Activated CD4-positive, alpha-beta T cell treated with anti-CD3 and anti-CD28 coated beads for 36 hours (primary cell): ENCODE results near the gene UBE2L6. TPM values are rescaled to one million over a fixed set of nuclear protein-coding genes. Genes with fewer than 3 reads are reported as not detected.

Experiments used
- ATAC-seq: fragments of 200-7000 bp; cut with Tn5 transposase; one replicate; pipeline ENCODE4 v1.10.0; 2021; ENCODE audit warnings: mild to moderate bottlenecking, moderate library complexity
- CTCF ChIA-PET: fragments of 350-600 bp; sonication (Branson Sonifier 250); formaldehyde crosslinking; loops from one replicate; lab custom pipeline; 2021; ENCODE audit warnings: antibody characterized with exemption; lab: Charles Lee
- POLR2A ChIA-PET: fragments of 350-600 bp; sonication (Branson Sonifier 250); formaldehyde crosslinking; loops from one replicate; lab custom pipeline; 2021; ENCODE audit warnings: antibody characterized with exemption, inconsistent platforms; lab: Charles Lee
- DNase-seq: peaks from one replicate; pipeline ENCODE4 v3.0.0-alpha.2; 2020
- H3K27ac Mint-ChIP-seq: one replicate; pipeline ENCODE4 v1.8.0; 2021; ENCODE audit warnings: mixed read lengths
- H3K27me3 Mint-ChIP-seq: one replicate; pipeline ENCODE4 v1.8.0; 2021; ENCODE audit warnings: mixed read lengths
- H3K36me3 Mint-ChIP-seq: one replicate; pipeline ENCODE4 v1.8.0; 2021; ENCODE audit warnings: low read depth, mixed read lengths
- H3K4me1 Mint-ChIP-seq: one replicate; pipeline ENCODE4 v1.8.0; 2021; ENCODE audit warnings: mixed read lengths
- H3K4me3 Mint-ChIP-seq: one replicate; pipeline ENCODE4 v1.8.0; 2021; ENCODE audit warnings: mild to moderate bottlenecking, moderate library complexity, mixed read lengths
- H3K9me3 Mint-ChIP-seq: one replicate; pipeline ENCODE4 v1.8.0; 2021; ENCODE audit warnings: low read depth, mixed read lengths
- intact Hi-C, 2 experiments: fragments of 100-400 bp; cut with DNase I in 1 of 2; cut with micrococcal nuclease in 1 of 2; formaldehyde crosslinking; loops; one replicate each; pipeline versions ENCODE4 v1.14.2 to v1.15.1; 2022 to 2024; cut with DNase I, micrococcal nuclease
- total RNA-seq, 2 experiments: library from RNA; stranded (reverse); gene quantifications; one replicate each; pipeline ENCODE4 v1.2.3, GENCODE V29; 2021

UBE2L6 gene
- total RNA-seq, 2 experiments from 2014 or later: 179 to 252 TPM

GRCh38 chr11:57501953-57502352 lies 65.5 kb downstream of the UBE2L6 start:
- POLR2A ChIA-PET: interaction anchor here (0.9 kb wide), 1 partner anchor 8 kb away, joined by 3 read pairs; no protein-coding TSS in a partner anchor
- Mint-ChIP-seq H3K9me3 (no peaks in the 10 kb centered on the region), H3K36me3 (peaks cover 29% of the 10 kb centered on the region), H3K27me3 (no peaks in the 10 kb centered on the region), H3K4me3 (no peak overlapping the region), H3K27ac (no peak overlapping the region), H3K4me1 (no peaks in the 10 kb centered on the region)
- CTCF ChIA-PET: interaction anchor here (0.7 to 2.6 kb wide), 8 partner anchors 8 to 42 kb away, joined by 3 to 19 read pairs (median 5); partner anchors contain the start of gene RTN4RL2
- intact Hi-C loops: no loop called here
- ATAC-seq (no peak), DNase-seq (no peak)

Other genes with a start within 250 kb of the UBE2L6 start
- gene TNKS1BP1, start 242.7 kb downstream of the UBE2L6 start, total RNA-seq: 10 to 100 TPM; 19.1 to 21.6 TPM
- 100 to 1,000 TPM; 279 to 296 TPM for gene SSRP1, start 231.8 kb downstream of the UBE2L6 start, total RNA-seq
- not detected for gene P2RX3, start 229.3 kb downstream of the UBE2L6 start, total RNA-seq
- not detected for gene PRG3, start 186.5 kb downstream of the UBE2L6 start, total RNA-seq
- gene PRG2, start 177.0 kb downstream of the UBE2L6 start, total RNA-seq: 1 to 10 TPM in 1 of 2 experiments, under 1 TPM in 1; 0.98 to 1.6 TPM
- gene SLC43A3, start 140.6 kb downstream of the UBE2L6 start, total RNA-seq: 100 to 1,000 TPM; 268 to 333 TPM
- under 1 TPM; 0.33 to 0.39 TPM for gene RTN4RL2, start 107.1 kb downstream of the UBE2L6 start, total RNA-seq
- gene SLC43A1, start 52.0 kb downstream of the UBE2L6 start, total RNA-seq: 10 to 100 TPM; 27.6 to 28.7 TPM
- gene TIMM10, start 36.9 kb downstream of the UBE2L6 start, total RNA-seq: 100 to 1,000 TPM; 124 to 158 TPM
- not detected for gene SMTNL1, start 30.1 kb downstream of the UBE2L6 start, total RNA-seq
- gene SERPING1, start 30.0 kb upstream of the UBE2L6 start, total RNA-seq: under 1 TPM; 0.51 to 0.87 TPM
- under 1 TPM; 0.43 to 0.47 TPM for gene YPEL4, start 82.2 kb upstream of the UBE2L6 start, total RNA-seq
- 10 to 100 TPM; 11.9 to 15.9 TPM for gene CLP1, start 90.1 kb upstream of the UBE2L6 start, total RNA-seq
- 10 to 100 TPM; 46.2 to 60.0 TPM for gene ZDHHC5, start 100.4 kb upstream of the UBE2L6 start, total RNA-seq
- gene MED19, start 144.5 kb upstream of the UBE2L6 start, total RNA-seq: 10 to 100 TPM in 1 of 2 experiments, 1 to 10 TPM in 1; 8.6 to 10.6 TPM
- gene TMX2, start 144.9 kb upstream of the UBE2L6 start, total RNA-seq: 10 to 100 TPM; 59.8 to 72.5 TPM
- 100 to 1,000 TPM; 117 to 244 TPM for gene SELENOH, start 173.8 kb upstream of the UBE2L6 start, total RNA-seq
- gene BTBD18, start 184.1 kb upstream of the UBE2L6 start, total RNA-seq: not detected
- gene CTNND1, start 194.1 kb upstream of the UBE2L6 start, total RNA-seq: 1 to 10 TPM; 6.7 to 7.4 TPM